NCI-H69 (cell line): ENCODE data around the gene ETFA.

Source experiments
- DNase-seq: peaks from one replicate; lab custom pipeline; 2025; lab: John Stamatoyannopoulos, UW

ETFA gene

DNA sequence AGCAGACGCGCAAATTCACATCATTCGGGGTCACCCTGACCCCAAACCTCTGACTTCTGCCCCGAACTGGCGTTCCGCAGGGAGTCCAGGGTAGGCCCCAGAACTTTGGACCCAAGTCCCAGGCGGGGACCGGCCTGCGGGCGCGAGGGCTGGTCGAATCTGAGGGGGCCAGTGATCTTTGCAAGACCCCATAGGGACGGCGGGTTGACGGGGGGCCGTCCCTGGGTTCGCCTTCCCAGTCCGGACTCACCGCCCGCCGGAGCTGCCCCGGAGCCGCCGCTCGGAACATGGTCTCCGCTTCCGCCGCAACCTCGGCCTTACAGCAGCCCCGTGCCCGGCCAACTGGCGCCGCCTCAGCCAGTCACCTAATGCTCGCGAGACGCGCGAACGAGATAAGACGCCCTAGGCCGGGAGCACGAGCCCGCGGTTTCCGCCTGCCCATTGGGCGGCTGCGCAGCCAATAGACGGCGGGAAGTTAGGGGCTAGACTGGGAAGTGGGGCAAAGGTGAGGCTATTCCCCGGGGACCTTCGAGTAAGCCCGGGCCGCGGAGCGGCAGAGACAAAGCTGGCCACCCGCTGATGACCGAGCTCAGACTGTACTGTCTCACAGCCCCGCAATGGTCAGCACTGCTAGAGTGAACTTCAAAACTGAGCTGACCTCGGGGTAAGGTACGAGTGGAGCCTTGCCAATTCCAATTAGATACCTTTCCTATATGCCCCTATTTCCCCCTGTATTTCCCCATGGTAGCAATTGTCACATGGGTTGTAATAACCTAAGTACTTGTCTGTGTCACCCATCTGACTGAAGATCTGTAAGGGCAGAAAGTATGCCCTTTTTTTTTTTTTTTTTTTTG is at the start of gene ETFA:
Gene ETFA (minus strand): TSS at position 370 of the 854 bp plus-strand sequence. CDS start 81 bp downstream, at position 289.
- peak; percentile 98 for DNase-seq

DNA sequence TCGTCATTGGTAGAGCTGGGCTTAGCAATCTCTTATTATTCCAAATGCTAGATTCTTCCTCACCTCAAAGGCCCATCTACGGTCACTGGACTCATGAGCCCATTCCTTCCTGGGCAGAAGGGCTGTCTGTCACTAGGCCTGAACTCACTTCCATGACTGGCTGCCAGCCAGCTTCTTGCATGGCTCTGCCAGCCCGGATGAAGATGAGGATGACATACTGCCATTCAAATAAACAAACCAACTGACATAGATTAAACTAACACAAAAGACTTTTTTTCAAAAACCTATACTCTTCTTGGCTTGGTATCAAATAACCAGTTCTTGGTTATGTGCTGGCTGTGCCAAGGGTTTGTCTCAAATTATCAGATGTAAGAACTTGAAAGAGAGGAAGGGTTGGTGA is 49.1 kb upstream of the ETFA start:
- peak; percentile 31 for DNase-seq

DNA sequence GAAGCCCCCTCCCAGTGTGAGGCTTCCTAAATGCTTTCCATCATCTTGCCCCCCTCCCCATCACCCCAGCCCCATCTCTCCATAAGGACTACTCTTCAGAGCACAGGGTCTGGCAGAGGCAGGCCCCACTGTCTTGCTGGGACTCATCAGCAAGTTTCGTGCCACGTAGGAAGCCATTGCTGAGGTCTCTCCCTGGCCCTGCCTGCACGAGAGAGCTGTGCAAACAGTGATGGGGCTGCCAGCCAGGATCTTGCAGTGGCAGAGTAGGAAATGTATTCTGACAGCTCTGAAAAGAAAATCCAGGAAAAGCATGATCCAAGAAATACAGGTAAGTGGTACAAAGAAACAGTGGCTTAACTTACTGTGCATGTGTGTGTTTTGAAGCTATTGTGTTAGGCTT is 47.9 kb upstream of the ETFA start:
- DNase-seq: peak; percentile 51

DNA sequence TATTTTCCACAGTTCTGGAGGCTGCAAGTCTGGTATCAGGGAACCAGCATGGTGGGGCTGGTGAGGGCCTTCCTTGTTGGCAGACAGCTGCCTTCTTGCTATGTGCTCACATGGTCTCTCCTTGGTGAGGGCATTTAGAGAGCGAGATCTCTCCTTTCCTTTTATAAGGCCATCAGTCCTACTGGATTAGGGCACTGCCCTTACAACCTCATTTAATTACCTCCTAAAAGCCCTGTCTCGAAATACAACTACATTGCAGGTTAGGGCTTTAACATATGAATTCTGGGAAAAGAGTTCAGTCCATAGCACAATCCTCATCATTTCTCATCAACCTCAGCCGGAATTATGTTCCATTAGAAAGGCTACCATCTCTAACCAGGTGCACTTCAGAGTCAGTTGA is 47.2 kb upstream of the ETFA start:
- no peak for DNase-seq

DNA sequence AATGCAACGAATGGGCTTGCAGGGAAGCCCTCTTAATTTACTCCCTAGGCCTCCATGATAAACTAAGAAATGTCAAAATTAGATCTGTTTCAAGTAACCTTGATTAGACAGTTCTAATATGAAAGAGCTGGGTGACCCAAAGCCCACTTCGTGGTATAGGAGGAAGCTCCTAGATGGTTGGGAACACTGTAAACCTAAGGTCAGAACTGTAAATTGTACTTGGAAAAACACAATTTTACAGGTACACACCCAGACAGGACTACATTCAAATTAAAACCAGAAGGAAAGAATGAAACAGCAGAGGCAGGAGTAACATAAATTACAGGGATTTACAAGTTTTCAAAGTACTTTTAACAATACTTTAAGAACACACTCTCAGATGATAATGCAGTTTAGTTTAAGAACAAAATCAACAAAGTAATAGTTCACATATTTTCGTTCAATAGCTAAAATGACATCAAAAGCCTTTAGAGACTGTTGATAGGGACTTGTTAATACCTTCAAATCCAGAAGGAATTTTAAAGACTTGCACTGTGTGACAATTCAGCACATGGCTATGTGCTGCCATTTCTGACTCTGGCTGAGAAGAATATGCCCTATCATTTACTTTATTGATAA is 43.7 kb upstream of the ETFA start:
- no peak for DNase-seq

DNA sequence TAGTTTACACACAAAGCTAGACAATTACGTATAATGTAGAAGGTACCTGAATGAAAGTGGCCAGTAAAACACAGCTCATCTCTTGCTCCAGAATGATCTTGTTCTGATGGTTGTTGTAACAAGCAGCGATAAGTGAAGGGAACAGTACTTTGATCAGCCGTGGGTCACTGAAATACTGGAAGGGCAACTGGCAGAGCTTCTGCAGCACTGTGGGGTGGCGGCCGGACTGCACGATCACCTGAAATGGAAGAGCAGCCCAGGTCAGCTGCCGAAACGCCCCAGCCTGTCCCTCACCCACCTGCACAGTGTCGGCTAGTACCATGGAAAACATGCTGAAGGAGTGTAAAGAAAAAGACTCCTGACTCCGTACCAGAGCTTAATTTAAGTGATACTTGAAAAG is 42.6 kb upstream of the ETFA start:
- DNase-seq: peak; percentile 58

DNA sequence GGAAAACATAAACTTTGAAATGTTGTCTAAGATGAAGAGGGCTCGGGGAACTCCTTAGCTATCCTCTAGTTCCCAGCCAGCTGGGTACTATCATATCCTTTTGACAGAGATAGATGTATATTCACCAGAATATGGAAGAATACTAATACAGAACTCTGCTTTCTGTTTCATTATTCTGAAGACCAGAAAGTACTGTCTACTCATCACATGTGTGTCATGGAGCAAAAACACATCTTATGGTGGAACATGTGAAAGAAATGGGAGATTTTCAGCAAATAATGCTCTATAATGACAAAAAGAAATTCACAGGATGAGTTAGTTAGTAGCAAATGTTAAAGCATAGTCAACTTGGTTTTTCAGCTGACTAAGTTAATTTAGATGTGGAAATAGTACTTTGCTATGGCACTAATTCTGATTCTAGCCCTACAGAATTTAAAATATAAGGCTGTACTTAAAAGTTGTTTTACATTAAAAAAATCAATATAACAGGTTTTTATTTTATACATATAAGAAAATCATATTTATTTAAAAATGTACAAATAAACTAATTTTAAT is 41.8 kb upstream of the ETFA start:
- DNase-seq: no peak

DNA sequence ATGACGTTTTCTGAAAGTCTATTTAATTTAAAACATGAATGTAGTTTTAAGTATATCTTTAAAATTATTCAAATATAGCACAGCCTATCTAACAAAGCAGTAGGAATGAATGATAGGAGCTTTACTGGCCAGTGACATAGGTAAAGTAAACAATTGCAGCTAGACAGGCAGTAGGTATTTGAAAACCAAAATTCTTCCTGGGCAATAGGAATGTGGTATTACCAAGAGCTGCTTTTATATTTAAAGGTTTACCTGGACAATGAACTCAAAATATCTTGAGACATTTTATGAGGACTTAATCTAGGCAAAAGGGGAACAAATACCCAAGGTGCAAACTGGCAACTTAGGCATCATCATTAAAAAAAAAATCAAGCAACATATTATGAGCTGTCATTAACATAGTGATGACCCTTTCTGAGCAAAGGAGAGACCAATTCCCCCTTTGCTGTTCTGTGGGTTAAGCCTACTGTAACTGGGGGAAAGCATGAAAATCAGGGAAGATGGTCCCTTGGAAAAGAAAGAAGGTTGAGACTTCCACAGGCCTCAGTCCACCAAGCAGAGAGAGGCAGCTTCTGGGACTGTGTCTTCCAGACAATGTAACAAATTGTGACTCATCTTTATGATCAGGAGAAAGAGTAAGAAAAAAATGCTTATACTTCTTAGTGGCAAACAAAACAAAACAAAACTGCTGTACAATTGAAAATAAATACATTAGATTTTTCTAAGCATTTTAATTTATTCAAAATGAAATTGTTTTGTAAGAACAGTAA is 38.2 kb upstream of the ETFA start:
- DNase-seq: no peak

DNA sequence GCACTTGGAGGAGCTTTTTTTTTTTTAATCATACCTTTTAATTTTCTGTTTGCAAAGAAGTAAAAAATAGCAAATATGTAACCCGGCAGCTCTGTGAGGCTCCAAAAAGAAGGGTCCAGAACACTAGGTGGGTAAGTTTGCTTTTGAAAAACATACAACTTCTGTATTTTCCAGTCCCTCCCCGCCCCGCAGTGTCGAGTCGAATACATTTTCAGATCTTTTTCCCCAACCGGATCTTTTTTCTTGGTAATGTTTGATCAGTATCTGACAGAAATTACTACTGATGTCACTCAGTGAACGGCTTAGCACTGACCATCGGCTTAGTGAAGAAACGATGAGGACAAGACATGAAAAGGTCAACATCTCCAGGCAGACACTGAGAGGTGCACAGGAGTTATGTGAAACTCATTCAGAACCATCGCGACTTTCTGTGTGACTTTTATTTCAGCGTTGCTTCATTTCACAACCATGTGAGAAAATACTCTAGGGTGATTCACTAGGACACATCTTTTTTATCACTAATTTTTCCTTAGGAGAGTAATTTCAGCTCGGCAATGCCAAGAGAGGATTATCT is 36.3 kb upstream of the ETFA start:
- no peak for DNase-seq

DNA sequence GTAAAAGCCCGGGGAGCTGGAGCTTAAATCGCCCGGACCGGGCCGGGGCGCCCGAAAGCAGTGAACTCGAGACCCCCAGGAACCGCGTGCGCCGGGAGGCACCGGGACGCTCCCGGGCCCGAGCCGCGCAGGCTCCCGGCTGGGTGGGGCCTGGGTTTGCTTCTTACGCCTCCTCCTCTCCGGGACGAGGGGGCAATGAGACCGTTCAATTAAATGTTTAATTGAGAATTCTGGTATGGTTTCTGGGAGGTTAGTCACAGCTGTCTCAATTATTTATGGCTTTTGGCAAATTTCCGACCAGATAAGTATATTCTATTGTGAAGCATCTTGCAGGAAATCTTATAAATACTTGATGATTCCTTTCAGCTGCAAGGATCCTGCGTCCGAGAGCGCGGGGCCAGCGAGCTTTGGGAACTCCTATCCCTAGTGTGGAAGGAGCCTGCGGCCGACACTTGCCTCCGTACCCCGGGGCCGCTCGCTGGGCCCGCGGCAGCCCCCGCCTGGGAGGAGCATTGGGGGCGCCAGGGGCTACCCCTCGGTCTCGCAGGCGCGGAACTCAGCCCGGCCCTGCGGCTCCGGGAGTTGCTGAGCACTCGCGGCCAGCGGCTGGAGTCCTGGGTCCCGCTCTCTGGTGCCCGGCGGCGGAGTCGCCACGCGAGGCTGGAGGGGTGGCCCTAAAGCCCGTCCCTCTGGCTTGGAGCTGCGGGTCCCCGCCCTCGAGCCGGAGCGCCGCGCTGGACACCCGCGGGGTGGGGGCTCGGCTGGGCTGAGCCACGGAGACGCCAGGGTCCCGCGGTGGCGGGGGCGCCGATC is 35.6 kb upstream of the ETFA start:
- peak; percentile 55 for DNase-seq

DNA sequence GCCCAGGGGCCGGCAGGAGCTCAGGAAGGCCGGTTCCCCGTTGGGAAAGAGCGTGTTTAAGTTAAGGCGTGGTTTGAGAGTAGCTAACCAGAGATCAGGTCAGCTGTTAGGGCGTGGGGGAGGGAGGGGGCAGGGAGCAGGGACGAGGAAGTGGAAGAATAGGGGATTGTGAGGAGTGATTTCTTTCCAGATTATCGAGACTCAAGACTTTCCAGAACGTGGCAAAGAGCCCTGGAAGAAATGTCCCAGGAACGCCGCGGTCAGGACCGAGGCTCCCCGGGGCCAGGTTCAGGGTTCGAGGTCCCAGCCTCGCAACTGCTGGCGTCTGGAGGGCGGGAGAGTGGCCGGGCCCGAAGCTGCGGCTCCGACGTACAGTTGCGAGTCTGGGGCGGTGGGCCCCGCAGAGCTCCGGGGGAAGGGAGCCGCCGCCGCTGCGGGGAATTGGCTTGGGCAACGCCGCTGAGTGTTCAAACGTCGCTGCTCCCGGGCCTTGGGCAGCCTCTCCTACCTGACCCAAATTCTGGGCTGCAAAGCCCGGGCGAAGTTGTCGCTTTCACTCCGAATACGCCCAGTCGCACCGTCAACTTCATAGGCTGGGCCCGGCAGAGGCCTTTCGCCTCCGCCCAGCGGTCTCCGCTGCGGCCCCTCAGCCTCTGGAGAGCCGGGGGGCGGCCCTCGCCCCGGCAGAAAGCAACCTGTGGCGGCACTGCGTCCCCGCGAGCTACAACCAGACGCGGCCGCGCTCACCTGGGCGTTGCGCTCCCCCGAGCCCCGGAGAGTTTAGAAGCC is 34.8 kb upstream of the ETFA start:
- peak; percentile 55 for DNase-seq

DNA sequence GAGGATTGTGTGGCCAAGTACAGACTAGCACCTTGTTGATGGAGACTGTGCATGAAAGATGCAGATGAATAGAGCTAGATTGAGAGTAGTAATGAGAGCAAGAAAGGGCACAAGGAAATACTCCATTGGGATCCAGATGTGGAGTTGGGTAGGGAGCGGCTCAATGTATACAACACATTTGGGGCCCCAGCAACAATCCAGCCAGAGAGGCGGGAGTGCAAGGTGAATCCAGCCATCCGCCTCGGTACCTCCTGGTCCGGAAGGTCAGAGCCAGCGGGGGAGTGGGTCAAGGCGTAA is 34.3 kb upstream of the ETFA start:
- peak; percentile 86 for DNase-seq

DNA sequence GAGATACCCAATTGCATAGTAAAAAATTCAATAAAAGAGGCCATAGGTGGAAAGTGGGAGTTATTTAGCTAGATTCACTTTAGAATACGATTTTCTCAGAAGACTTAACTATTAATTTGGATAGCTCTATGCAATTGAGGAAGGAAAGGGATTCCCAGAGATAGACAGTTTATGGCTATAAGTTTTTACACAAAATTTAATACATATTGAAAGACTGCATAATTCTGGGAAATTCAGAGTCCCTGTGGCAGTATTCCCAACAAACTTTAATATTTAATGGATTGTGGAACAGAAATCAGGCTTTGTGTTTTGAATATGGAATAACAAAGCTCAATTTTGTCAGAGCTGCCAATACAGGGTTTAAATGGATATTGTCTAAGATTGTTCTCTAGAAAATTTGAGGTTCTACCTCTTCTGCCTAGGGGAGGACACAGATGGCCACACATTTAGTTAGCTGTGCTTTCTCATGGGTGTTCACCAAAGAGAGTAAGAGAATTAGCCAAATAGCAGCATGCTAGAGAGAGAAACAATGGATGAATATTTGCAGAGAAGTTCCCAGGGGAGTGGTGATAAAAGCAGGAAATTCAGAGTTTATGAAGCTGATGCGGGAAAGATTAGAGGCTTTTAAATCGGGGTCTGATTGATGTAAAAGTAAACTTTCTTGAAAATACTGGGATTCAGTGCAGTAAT is 33.8 kb upstream of the ETFA start:
- DNase-seq: peak; percentile 88

DNA sequence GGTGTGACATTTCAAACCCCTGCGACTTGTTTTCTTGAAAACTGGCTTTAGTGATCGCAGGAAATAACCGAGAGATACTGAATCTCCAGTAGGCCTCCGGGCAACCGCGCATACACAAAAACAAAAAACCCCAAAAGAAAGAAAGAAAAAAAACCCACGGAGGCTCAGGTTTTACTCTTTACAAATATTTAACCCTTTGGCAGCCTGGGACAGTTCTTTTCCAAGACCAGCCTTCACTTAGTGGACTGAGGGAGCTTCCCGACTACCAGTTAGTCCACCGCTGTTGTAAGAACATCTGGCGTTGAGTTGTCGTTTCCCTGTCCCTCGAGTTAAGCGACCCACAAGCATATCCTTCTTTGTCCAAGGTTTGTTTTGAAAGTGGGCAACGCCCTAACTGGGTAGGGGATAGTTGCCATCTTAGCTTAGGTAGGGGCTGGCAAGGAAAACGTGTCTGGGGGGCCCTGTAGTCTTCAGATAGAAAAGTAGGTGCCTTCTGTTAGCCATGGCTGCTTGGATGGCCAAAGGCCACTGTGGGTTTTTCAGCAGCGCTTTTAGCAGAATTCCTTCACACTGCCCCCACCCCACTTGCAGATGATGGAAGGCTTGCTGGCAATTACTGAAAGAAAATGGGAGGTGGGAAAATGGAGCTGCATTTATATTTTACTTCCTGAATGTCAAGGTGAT is 32.2 kb upstream of the ETFA start:
- DNase-seq: no peak

DNA sequence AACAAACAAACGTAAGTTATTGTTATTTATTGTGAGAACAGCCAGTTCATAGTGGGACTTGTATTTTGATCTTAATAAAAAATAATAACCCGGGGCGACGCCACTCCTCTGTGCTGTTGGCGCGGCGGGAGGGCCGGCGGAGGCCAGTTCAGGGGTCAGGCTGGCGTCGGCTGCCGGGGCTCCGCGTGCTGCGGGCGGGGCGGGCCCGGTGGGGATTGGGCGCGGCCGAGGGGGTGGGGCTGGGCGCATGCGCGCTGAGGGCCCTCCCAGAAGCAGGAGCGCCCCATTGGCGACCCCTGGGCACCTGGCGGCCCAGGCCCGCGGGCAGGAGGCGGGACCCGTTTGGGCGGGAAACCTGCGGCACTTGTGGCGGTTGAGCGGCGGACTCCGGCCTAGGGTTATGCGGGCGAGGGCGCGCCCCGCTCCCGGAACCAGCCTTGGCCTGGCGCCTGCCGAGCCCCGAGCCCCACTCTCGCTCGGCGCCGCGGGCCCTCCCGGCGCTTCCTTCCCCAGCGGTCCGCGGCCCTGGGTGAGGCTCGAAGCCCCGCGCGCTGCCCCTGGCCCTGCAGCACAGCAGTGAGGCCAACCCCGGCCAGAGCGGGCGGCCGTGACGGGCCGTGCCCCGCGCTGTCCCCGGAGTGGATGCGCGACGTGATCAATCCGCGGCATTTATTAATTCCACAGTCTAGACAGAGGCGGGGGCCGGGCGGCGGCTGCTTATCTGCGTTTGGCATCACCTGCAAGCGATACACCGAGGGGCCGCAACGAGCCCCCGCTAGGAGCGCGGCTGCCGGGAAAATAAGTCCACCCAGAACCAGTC is 31.3 kb upstream of the ETFA start:
- DNase-seq: no peak

DNA sequence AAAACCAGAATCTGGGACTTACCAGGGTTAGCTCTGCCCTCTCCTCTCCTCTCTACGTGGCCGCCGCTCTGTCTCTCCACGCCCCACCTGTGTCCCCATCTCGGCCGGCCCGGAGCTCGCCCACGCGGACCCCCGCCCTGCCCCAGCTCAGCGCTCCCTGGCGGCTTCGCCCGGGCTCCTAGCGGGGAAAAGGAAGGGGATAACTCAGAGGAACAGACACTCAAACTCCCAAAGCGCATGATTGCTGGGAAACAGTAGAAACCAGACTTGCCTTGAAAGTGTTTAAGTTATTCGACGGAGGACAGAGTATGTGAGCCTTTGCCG is 30.8 kb upstream of the ETFA start:
- peak; percentile 75 for DNase-seq

DNA sequence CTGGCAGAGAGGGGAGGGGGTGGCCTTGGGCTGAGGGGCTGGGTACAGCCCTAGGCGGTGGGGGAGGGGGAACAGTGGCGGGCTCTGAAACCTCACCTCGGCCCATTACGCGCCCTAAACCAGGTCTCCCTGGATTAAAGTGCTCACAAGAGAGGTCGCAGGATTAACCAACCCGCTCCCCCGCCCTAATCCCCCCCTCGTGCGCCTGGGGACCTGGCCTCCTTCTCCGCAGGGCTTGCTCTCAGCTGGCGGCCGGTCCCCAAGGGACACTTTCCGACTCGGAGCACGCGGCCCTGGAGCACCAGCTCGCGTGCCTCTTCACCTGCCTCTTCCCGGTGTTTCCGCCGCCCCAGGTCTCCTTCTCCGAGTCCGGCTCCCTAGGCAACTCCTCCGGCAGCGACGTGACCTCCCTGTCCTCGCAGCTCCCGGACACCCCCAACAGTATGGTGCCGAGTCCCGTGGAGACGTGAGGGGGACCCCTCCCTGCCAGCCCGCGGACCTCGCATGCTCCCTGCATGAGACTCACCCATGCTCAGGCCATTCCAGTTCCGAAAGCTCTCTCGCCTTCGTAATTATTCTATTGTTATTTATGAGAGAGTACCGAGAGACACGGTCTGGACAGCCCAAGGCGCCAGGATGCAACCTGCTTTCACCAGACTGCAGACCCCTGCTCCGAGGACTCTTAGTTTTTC is 30.2 kb upstream of the ETFA start:
- peak; percentile 91 for DNase-seq

DNA sequence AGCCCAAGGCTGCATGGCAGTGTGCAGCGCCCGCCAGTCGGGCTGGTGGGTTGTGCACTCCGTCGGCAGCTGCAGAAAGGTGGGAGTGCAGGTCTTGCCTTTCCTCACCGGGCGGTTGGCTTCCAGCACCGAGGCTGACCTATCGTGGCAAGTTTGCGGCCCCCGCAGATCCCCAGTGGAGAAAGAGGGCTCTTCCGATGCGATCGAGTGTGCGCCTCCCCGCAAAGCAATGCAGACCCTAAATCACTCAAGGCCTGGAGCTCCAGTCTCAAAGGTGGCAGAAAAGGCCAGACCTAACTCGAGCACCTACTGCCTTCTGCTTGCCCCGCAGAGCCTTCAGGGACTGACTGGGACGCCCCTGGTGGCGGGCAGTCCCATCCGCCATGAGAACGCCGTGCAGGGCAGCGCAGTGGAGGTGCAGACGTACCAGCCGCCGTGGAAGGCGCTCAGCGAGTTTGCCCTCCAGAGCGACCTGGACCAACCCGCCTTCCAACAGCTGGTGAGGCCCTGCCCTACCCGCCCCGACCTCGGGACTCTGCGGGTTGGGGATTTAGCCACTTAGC is 29.6 kb upstream of the ETFA start:
- DNase-seq: peak; percentile 91
